ENCODE results near the gene EPC1.

The EPC1 gene

DNA sequence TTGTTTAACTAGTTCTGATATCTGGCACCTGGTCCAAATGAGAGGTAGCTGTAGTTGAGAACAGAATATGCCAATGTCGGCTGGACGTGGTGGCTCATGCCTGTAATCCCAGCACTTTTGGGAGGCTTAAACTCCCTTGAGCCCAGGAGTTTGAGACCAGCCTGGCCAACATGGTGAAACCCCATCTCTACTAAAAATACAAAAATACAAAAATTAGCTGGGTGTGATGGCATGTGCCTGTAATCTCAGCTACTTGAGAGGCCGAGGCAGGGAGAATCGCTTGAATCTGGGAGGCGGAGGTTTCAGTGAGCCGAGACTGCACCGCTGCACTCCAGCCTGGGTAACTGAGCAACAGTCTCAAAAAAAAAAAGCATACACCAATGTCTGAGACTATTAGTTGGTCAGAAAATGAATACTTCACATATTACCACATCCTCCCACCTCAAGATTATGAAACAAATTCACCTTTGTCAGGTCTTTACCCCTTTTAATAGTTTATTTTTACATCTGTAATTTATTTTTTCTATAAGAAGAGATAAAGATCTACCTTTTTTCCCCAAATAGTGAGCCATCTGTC, 38.8 kb downstream of the EPC1 start:
- ATAC-seq (ENCODE audit: low read depth) (no peak), DNase-seq (ENCODE audit: low spot score in 2 of 2) (no peak)
- peak overlapping the region; percentile 94 for H3K27ac Mint-ChIP-seq
- peaks cover 34% of the 10 kb centered on the region for H3K4me1 Mint-ChIP-seq
- H3K9me3 Mint-ChIP-seq: no peaks in the 10 kb centered on the region
- no peaks in the 10 kb centered on the region for H3K27me3 Mint-ChIP-seq
- H3K4me3 Mint-ChIP-seq: no peak overlapping the region
- H3K36me3 Mint-ChIP-seq: peaks cover 25% of the 10 kb centered on the region

DNA sequence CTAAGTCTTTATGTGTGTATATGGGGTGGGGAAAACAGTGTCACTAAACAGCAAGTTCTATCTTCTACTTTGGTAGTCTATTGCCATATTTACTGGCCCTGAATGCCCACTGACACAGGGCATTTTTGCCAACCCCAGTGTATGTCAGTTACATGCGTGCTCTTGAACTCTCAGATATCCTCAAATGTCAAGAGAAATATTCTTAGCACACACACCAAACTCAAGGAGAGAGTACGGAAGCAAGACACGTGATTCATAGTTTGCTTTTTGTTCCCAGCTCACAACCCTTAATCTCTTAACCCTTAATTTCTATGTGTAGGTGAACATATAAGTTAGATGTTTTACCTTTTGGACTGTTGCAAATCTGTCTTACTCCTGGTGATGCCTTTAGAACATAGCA, 39.3 kb downstream of the EPC1 start:
- H3K4me1 Mint-ChIP-seq: peaks cover 32% of the 10 kb centered on the region
- ATAC-seq (ENCODE audit: low read depth) (no peak), DNase-seq (ENCODE audit: low spot score in 2 of 2) (no peak)
- no peaks in the 10 kb centered on the region for H3K27me3 Mint-ChIP-seq
- no peaks in the 10 kb centered on the region for H3K9me3 Mint-ChIP-seq
- peak overlapping the region; percentile 94 for H3K27ac Mint-ChIP-seq
- no peak overlapping the region for H3K4me3 Mint-ChIP-seq
- peaks cover 27% of the 10 kb centered on the region for H3K36me3 Mint-ChIP-seq

GRCh38 chr10:32299354-32299980, 47.5 kb downstream of the EPC1 start:
- Mint-ChIP-seq H3K27me3 (no peaks in the 10 kb centered on the region), H3K27ac (peak overlapping the region; percentile 87), H3K36me3 (peaks cover 31% of the 10 kb centered on the region), H3K9me3 (no peaks in the 10 kb centered on the region), H3K4me1 (peaks cover 26% of the 10 kb centered on the region), H3K4me3 (no peak overlapping the region)
- ATAC-seq (ENCODE audit: low read depth) (peak; percentile 19), DNase-seq (ENCODE audit: low spot score in 2 of 2) (no peak)

GRCh38 chr10:32298075-32298812, 48.7 kb downstream of the EPC1 start:
- Mint-ChIP-seq H3K9me3 (no peaks in the 10 kb centered on the region), H3K27me3 (no peaks in the 10 kb centered on the region), H3K4me3 (no peak overlapping the region), H3K27ac (peak overlapping the region; percentile 76), H3K36me3 (peaks cover 26% of the 10 kb centered on the region), H3K4me1 (peaks cover 21% of the 10 kb centered on the region)
- ATAC-seq (ENCODE audit: low read depth) (no peak), DNase-seq (ENCODE audit: low spot score in 2 of 2) (no peak)

GRCh38 chr10:32295027-32295426, 51.9 kb downstream of the EPC1 start:
- H3K27me3 Mint-ChIP-seq: no peaks in the 10 kb centered on the region
- ATAC-seq (ENCODE audit: low read depth): no peak
- no peaks in the 10 kb centered on the region for H3K9me3 Mint-ChIP-seq
- H3K4me3 Mint-ChIP-seq: no peak overlapping the region
- peaks cover 13% of the 10 kb centered on the region for H3K36me3 Mint-ChIP-seq
- DNase-seq (ENCODE audit: low spot score in 2 of 2): no peak
- peaks cover 15% of the 10 kb centered on the region for H3K4me1 Mint-ChIP-seq
- no peak overlapping the region for H3K27ac Mint-ChIP-seq

GRCh38 chr10:32293581-32293980, 53.4 kb downstream of the EPC1 start:
- DNase-seq (ENCODE audit: low spot score in 2 of 2): no peak
- no peaks in the 10 kb centered on the region for H3K9me3 Mint-ChIP-seq
- H3K36me3 Mint-ChIP-seq: peaks cover 10% of the 10 kb centered on the region
- no peaks in the 10 kb centered on the region for H3K27me3 Mint-ChIP-seq
- H3K4me3 Mint-ChIP-seq: no peak overlapping the region
- H3K4me1 Mint-ChIP-seq: peaks cover 9% of the 10 kb centered on the region
- ATAC-seq (ENCODE audit: low read depth): no peak
- no peak overlapping the region for H3K27ac Mint-ChIP-seq

DNA sequence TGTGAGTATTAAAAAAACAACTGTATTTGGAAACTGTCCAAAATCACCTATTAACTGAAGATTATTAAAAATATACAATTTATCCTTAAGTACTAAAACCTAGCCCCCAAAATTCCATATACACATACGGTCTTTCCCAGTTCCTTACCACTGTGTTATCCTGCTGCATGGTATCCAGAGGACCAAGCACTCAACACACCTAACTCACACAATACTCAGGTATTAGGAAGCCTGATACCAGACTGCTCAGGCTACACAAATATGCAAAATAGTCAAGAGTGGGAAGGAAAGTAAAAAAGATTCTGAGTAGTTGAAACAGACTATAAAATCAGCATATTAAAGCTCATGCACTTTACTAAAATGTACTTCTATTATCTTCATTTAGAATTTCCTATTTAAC, 67.2 kb downstream of the EPC1 start:
- Mint-ChIP-seq H3K4me3 (no peak overlapping the region), H3K36me3 (peaks cover 16% of the 10 kb centered on the region), H3K9me3 (no peaks in the 10 kb centered on the region), H3K27ac (peak overlapping the region; percentile 68), H3K27me3 (no peaks in the 10 kb centered on the region), H3K4me1 (peaks cover 4% of the 10 kb centered on the region)
- no peak for ATAC-seq (ENCODE audit: low read depth)
- no peak for DNase-seq (ENCODE audit: low spot score in 2 of 2)

- H3K36me3 Mint-ChIP-seq: peaks cover 23% of the 10 kb centered on the region
Measured at GRCh38 chr10:32273336-32273735, 73.6 kb downstream of the EPC1 start.

DNA sequence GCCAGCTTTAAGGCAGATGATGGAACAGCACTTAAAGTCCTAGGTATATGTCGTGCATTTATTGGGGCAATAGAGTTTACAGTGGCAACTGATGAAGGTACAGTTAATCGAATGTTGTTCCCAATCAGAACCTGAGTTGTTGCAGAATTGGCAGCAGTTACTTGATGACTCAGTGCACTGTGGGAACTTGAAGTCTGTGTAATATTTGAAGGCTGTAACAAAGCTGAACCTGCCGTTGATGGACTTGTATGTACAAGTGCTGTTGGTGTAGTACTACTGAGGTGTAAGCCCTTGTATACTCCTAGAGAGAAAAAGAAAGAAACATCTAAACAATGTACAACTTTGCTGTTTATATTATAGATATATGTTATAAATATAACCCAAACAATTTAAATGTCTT, 75.3 kb downstream of the EPC1 start:
- H3K4me3 Mint-ChIP-seq: no peak overlapping the region
- no peaks in the 10 kb centered on the region for H3K27me3 Mint-ChIP-seq
- no peak overlapping the region for H3K27ac Mint-ChIP-seq
- H3K9me3 Mint-ChIP-seq: no peaks in the 10 kb centered on the region
- DNase-seq (ENCODE audit: low spot score in 2 of 2): no peak
- no peaks in the 10 kb centered on the region for H3K4me1 Mint-ChIP-seq
- no peak for ATAC-seq (ENCODE audit: low read depth)
- H3K36me3 Mint-ChIP-seq: peaks cover 27% of the 10 kb centered on the region

More at GRCh38 chr10:32273336-32273735, 73.6 kb downstream of the EPC1 start:
- no peaks in the 10 kb centered on the region for H3K27me3 Mint-ChIP-seq
- no peaks in the 10 kb centered on the region for H3K9me3 Mint-ChIP-seq
- ATAC-seq (ENCODE audit: low read depth) (no peak), DNase-seq (ENCODE audit: low spot score in 2 of 2) (no peak)
- H3K4me3 Mint-ChIP-seq: no peak overlapping the region
- peaks cover 4% of the 10 kb centered on the region for H3K4me1 Mint-ChIP-seq
- no peak overlapping the region for H3K27ac Mint-ChIP-seq

DNA sequence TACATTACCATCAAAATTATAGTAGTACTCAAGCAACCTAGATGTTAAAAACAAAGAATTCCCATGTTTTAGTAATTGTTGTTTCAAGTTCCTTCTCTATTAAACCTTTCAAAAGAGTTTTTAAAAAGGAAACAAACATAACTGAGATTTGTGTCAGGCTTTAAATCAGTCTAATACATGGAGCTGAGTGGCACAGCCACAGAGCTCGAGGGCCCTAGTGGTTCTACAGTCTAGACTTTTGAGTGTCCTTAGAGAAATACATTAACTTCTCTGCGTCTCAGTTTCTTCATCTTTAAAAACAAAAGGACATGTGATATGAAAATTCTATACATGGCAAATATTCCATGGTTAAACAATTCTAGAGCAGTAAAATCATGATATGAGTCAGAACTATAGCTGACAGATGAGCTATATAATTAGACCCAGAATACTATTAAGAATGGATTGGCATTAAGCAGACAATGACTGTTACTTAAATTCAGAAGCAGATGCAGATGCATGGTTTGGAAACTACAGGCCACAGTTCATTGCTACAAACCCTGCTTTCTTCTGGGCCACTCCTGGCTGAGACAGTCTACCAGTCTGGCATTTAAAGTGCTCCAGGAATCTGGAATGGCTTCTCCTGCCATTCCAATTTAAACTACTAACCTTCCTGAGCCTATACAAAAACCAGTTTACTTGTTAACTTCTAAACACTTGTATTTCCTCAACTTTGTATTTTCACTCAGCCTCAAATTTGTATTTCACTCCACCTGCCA, 77.4 kb downstream of the EPC1 start:
- Mint-ChIP-seq H3K36me3 (peaks cover 27% of the 10 kb centered on the region), H3K27me3 (no peaks in the 10 kb centered on the region), H3K9me3 (no peaks in the 10 kb centered on the region), H3K4me3 (no peak overlapping the region), H3K27ac (no peak overlapping the region), H3K4me1 (no peaks in the 10 kb centered on the region)
- DNase-seq (ENCODE audit: low spot score in 2 of 2) (no peak), ATAC-seq (ENCODE audit: low read depth) (no peak)

GRCh38 chr10:32268788-32269187, 78.2 kb downstream of the EPC1 start:
- Mint-ChIP-seq H3K27ac (no peak overlapping the region), H3K9me3 (no peaks in the 10 kb centered on the region), H3K36me3 (peaks cover 27% of the 10 kb centered on the region), H3K27me3 (no peaks in the 10 kb centered on the region), H3K4me1 (no peaks in the 10 kb centered on the region), H3K4me3 (no peak overlapping the region)
- ATAC-seq (ENCODE audit: low read depth) (no peak), DNase-seq (ENCODE audit: low spot score in 2 of 2) (no peak)

DNA sequence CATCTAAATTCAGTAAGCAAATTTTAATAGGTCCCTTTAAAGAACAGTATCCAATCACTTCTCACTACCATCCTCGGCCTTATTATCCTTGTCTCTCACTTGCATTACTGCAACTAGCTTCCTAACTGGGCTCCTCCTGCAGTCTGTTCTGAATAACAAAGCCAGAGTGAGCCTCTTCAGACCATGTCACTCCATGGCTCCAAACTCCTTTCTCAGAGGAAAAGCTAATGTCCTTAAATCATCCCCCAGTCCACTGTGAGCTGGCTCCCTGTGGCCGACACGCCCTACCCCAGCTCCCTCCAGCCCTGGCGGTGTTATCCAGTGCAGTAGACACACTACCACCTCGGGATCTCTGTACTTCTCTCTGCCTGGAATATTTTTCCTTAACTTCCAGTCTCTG, 80.0 kb downstream of the EPC1 start:
- no peak for ATAC-seq (ENCODE audit: low read depth)
- Mint-ChIP-seq H3K4me3 (no peak overlapping the region), H3K27me3 (no peaks in the 10 kb centered on the region), H3K36me3 (peaks cover 26% of the 10 kb centered on the region), H3K9me3 (no peaks in the 10 kb centered on the region), H3K27ac (peak overlapping the region; percentile 45), H3K4me1 (no peaks in the 10 kb centered on the region)
- DNase-seq (ENCODE audit: low spot score in 2 of 2): no peak

DNA sequence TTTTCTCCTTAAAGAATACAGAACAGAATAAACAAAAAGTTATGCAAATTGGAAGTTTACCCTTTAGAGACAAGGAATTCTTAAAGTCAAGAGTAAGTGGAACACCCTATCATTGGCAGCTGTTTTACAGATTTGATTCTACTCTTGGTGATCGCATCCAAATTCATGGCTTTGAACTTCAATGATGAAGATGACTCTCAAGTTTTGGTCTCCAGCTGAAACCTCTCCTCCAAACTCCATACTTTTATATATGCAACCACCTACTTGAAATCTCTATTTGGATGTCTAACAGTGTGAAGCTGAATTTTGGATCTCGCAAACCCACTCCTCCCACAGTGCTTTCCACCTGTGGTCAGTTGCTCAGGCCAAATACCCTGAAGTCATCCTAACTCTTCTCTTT, 80.4 kb downstream of the EPC1 start:
- no peak for DNase-seq (ENCODE audit: low spot score in 2 of 2)
- H3K4me3 Mint-ChIP-seq: no peak overlapping the region
- peak overlapping the region; percentile 45 for H3K27ac Mint-ChIP-seq
- H3K36me3 Mint-ChIP-seq: peaks cover 23% of the 10 kb centered on the region
- ATAC-seq (ENCODE audit: low read depth): no peak
- H3K27me3 Mint-ChIP-seq: no peaks in the 10 kb centered on the region
- no peaks in the 10 kb centered on the region for H3K9me3 Mint-ChIP-seq
- no peaks in the 10 kb centered on the region for H3K4me1 Mint-ChIP-seq

DNA sequence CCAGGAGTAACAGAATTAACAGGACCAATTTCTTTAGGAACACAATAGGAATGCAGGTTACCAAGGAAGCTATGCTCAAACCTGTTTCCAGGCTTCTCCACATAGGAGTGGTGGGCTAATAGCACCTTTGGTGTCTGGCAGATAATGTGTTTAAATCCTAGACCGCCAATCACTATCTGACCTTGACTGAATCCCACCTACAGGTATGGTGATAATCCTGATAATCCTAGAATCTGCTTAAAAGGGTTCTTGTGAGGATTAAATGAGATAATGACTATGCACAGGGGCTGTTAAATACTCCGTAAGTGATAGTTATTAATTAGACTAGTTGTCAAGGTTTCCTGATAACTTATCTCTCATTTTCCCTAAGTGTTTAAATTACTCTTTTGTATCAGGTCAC, 81.2 kb downstream of the EPC1 start:
- Mint-ChIP-seq H3K9me3 (no peaks in the 10 kb centered on the region), H3K27me3 (no peaks in the 10 kb centered on the region), H3K36me3 (peaks cover 15% of the 10 kb centered on the region), H3K4me3 (no peak overlapping the region), H3K27ac (no peak overlapping the region), H3K4me1 (no peaks in the 10 kb centered on the region)
- no peak for DNase-seq (ENCODE audit: low spot score in 2 of 2)
- ATAC-seq (ENCODE audit: low read depth): no peak

All from memory B cell (primary cell).